Myocyte (in vitro differentiated cells): Measurements from ENCODE around the gene LNPEP. TPM values are rescaled to one million over a fixed set of nuclear protein-coding genes. Genes with fewer than 3 reads are reported as not detected.
"Not testable (repeated sequence)": the region's sequence is repeated elsewhere in the genome, so short reads cannot be mapped to it uniquely, and the experiment has no call there.

ENCODE experiments used
- DNase-seq: peaks from one replicate; pipeline ENCODE4 v3.0.0-alpha.2; 2012; ENCODE audit warnings: low read depth
- total RNA-seq: library from RNA; depleted of rRNA; stranded (reverse); fragments of >200 nt; gene quantifications from 2 replicates; pipeline ENCODE4 v1.2.3, GENCODE V29; 2014

LNPEP gene
- total RNA-seq, 1 donor from 2014 or later: 40.5 TPM

- no peak for DNase-seq
Measured at GRCh38 chr5:97047076-97047475, 111.2 kb downstream of the LNPEP start.

GRCh38 chr5:97049175-97049574 lies 113.3 kb downstream of the LNPEP start:
- DNase-seq: peak; percentile 59

GRCh38 chr5:97056263-97056662 lies 120.4 kb downstream of the LNPEP start:
- DNase-seq: no peak

GRCh38 chr5:97062046-97062445 lies 126.2 kb downstream of the LNPEP start:
- DNase-seq: no peak

- no peak for DNase-seq
Measured at GRCh38 chr5:97063251-97063650, 127.4 kb downstream of the LNPEP start.

- DNase-seq: no peak
Measured at GRCh38 chr5:97065475-97065874, 129.6 kb downstream of the LNPEP start.

- DNase-seq: peak; percentile 60
Measured at GRCh38 chr5:97067296-97067850, 131.5 kb downstream of the LNPEP start.

GRCh38 chr5:97070234-97070633 lies 134.4 kb downstream of the LNPEP start:
- DNase-seq: no peak

- DNase-seq: peak; percentile 71
Measured at GRCh38 chr5:97071101-97071500, 135.2 kb downstream of the LNPEP start.

- DNase-seq: no peak
Measured at GRCh38 chr5:97071993-97072392, 136.1 kb downstream of the LNPEP start.

GRCh38 chr5:97072696-97073095 lies 136.8 kb downstream of the LNPEP start:
- peak; percentile 58 for DNase-seq

GRCh38 chr5:97073420-97073819 lies 137.5 kb downstream of the LNPEP start:
- DNase-seq: no peak

GRCh38 chr5:97074859-97075489 lies 139.1 kb downstream of the LNPEP start:
- DNase-seq: no peak

- DNase-seq: no peak
Measured at GRCh38 chr5:97075649-97076048, 139.8 kb downstream of the LNPEP start.

GRCh38 chr5:97076098-97076497 lies 140.2 kb downstream of the LNPEP start:
- DNase-seq: no peak

GRCh38 chr5:97077246-97077645 lies 141.4 kb downstream of the LNPEP start:
- no peak for DNase-seq

- peak; percentile 37 for DNase-seq
Measured at GRCh38 chr5:97078958-97079743, 143.3 kb downstream of the LNPEP start.

- not testable (repeated sequence) for DNase-seq
Measured at GRCh38 chr5:97084782-97085458, 149.0 kb downstream of the LNPEP start.

- no peak for DNase-seq
Measured at GRCh38 chr5:97085459-97086181, 149.7 kb downstream of the LNPEP start.
